Smooth muscle cell (in vitro differentiated cells): Measurements from ENCODE around the gene GZF1. TPM values are rescaled to one million over a fixed set of nuclear protein-coding genes. Genes with fewer than 3 reads are reported as not detected.

Experiments
- DNase-seq: peaks from one replicate; lab custom pipeline; 2025; ENCODE audit not compliant: unreplicated experiment; lab: John Stamatoyannopoulos, UW
- H2AFZ ChIP-seq: fragments of 200-600 bp; sonication (generic); 2 replicates; pipeline ENCODE4 v1.6.0; 2016; ENCODE audit warnings: antibody characterized with exemption, low read depth, mild to moderate bottlenecking
- H3F3A ChIP-seq: fragments of 200-600 bp; sonication (generic); 2 replicates; pipeline ENCODE4 v1.6.0; 2017; ENCODE audit warnings: antibody characterized with exemption, low read depth
- H3K27ac ChIP-seq: fragments of 200-600 bp; sonication (generic); 2 replicates; pipeline ENCODE4 v1.5.1; 2016; ENCODE audit warnings: low read depth, mild to moderate bottlenecking
- H3K27me3 ChIP-seq: fragments of 200-600 bp; sonication (generic); 2 replicates; pipeline ENCODE4 v1.6.1; 2016; ENCODE audit warnings: low read depth, mild to moderate bottlenecking
- H3K36me3 ChIP-seq: fragments of 200-600 bp; sonication (generic); 2 replicates; pipeline ENCODE4 v1.5.1; 2016; ENCODE audit warnings: low read depth
- H3K4me1 ChIP-seq: fragments of 200-600 bp; sonication (generic); 2 replicates; pipeline ENCODE4 v1.5.1; 2016; ENCODE audit warnings: low read depth
- H3K4me2 ChIP-seq: fragments of 200-600 bp; sonication (generic); 2 replicates; pipeline ENCODE4 v1.6.0; 2016; ENCODE audit warnings: mild to moderate bottlenecking
- H3K4me3 ChIP-seq: fragments of 200-600 bp; sonication (generic); 2 replicates; pipeline ENCODE4 v1.5.1; 2016; ENCODE audit warnings: mild to moderate bottlenecking
- H3K79me2 ChIP-seq: fragments of 200-600 bp; sonication (generic); 2 replicates; pipeline ENCODE4 v1.6.0; 2016; ENCODE audit warnings: low read depth, mild to moderate bottlenecking
- H3K9ac ChIP-seq: fragments of 200-600 bp; sonication (generic); 2 replicates; pipeline ENCODE4 v1.6.0; 2016; ENCODE audit warnings: low read depth
- H3K9me3 ChIP-seq: fragments of 200-600 bp; sonication (generic); replicated peaks from 2 replicates; pipeline ENCODE4 v1.5.1; 2016; ENCODE audit warnings: low read depth
- H4K20me1 ChIP-seq: fragments of 200-600 bp; sonication (generic); 2 replicates; pipeline ENCODE4 v1.6.0; 2016; ENCODE audit warnings: low read depth
- CTCF ChIP-seq: fragments of 200-600 bp; sonication (generic); IDR thresholded peaks from 2 replicates; pipeline ENCODE4 v1.5.1; 2017; ENCODE audit warnings: borderline replicate concordance, mild to moderate bottlenecking, antibody characterized with exemption; ENCODE audit not compliant: insufficient read depth, poor library complexity, severe bottlenecking
- WGBS: methylation state at CpG from one replicate; pipeline ENCODE4 v1.1.7; 2016; ENCODE audit warnings: low lambda C conversion rate; 5-methylcytosine and 5-hydroxymethylcytosine counted together
- polyA plus RNA-seq: library from polyadenylated mRNA; unstranded; fragments of >200 nt; fragmentation: Nextera tagmentation; extraction: Ambion mirVana; gene quantifications from 2 replicates; pipeline ENCODE4 v1.2.1, GENCODE V29; 2016
- total RNA-seq: library from RNA; depleted of rRNA; stranded (reverse); fragments of >200 nt; gene quantifications from 2 replicates; pipeline ENCODE4 v1.2.3, GENCODE V29; 2014

The GZF1 gene
- total and polyA plus RNA-seq, 2 experiments from 2014 or later = 6.0 to 13.7 TPM

DNA sequence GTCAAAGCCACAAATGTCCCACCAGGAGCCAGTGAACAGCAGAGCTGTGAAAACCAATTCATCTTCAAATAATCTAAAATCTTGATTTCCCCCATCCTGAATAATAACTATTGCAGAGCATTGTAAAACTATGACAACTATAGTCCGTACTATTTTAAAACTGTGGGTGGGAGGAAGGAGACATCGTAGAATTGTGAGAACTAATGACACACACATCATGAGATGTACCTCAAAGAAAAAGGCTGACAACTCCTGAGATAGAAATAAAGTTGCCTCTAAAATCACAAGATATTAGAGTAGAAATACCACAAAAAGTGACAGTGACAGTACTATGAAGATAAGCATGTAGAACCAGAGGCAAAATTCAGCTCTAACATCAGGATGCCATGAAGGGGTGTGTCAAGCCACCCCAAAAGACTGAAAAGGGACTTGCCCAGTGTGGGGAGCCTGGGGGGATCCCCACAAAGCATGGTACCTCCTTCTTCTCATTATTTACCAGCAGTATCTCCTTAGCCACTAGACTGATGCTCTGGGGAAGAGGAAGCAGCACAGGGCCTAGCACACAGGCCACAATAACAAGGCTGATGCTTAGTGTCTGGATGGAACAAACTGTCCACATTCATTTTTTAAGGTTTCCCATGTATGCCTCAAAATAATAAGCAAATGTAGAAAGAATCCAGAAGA, 45.9 kb downstream of the GZF1 start:
- Histone ChIP-seq H3F3A (peaks cover 10% of the 10 kb centered on the region), H3K4me2 (no peak overlapping the region), H3K9ac (no peak overlapping the region), H3K4me3 (no peak overlapping the region), H2AFZ (no peak overlapping the region), H3K9me3 (no peaks in the 10 kb centered on the region), H3K4me1 (peaks cover 11% of the 10 kb centered on the region), H3K27me3 (no peaks in the 10 kb centered on the region), H3K36me3 (no peaks in the 10 kb centered on the region), H3K79me2 (peaks cover 78% of the 10 kb centered on the region), H4K20me1 (peaks cover 98% of the 10 kb centered on the region), H3K27ac (no peak overlapping the region)
- 87% methylated on average over 2 of the region's 2 CpGs for whole genome bisulfite sequencing
- no peak for TF ChIP-seq CTCF
- no peak for DNase-seq

GRCh38 chr20:23408957-23409356, 47.0 kb downstream of the GZF1 start:
- TF ChIP-seq CTCF = no peak
- Histone ChIP-seq H4K20me1 (peaks cover 99% of the 10 kb centered on the region), H3K4me3 (no peak overlapping the region), H3K79me2 (peaks cover 89% of the 10 kb centered on the region), H2AFZ (no peak overlapping the region), H3K27ac (no peak overlapping the region), H3K36me3 (no peaks in the 10 kb centered on the region), H3K4me1 (peaks cover 8% of the 10 kb centered on the region), H3F3A (peaks cover 10% of the 10 kb centered on the region), H3K9ac (no peak overlapping the region), H3K9me3 (no peaks in the 10 kb centered on the region), H3K4me2 (no peak overlapping the region), H3K27me3 (no peaks in the 10 kb centered on the region)
- WGBS = 97% methylated on average over 2 of the region's 2 CpGs
- no peak for DNase-seq

DNA sequence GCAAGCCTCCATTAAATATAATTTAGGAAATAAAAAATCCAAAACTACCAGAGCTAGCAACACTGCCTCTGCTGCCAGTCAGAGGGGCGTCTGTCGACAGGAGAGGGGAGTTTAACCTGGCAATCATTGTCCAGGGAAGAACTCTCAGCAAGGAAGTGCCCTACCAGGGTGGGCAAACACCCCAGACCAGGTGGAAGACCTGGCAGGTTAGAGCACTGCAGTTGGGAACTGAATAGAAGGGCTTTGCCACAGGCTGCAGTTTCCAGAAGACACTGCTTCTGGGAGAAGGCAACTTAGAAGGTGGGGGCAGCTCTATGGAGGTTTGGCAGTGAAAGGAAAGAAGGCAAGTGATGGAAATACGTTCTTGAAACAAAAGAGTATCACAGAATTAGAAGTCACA, 47.8 kb downstream of the GZF1 start:
- Histone ChIP-seq H3K9me3 (no peaks in the 10 kb centered on the region), H3K4me2 (no peak overlapping the region), H3K79me2 (peaks cover 97% of the 10 kb centered on the region), H3K4me3 (no peak overlapping the region), H3K4me1 (peaks cover 7% of the 10 kb centered on the region), H2AFZ (no peak overlapping the region), H3K9ac (no peak overlapping the region), H3K27me3 (no peaks in the 10 kb centered on the region), H3F3A (peaks cover 2% of the 10 kb centered on the region), H4K20me1 (peaks cover 98% of the 10 kb centered on the region), H3K36me3 (no peaks in the 10 kb centered on the region), H3K27ac (no peak overlapping the region)
- 91% methylated on average over 3 of the region's 3 CpGs for WGBS
- no peak for TF ChIP-seq CTCF
- DNase-seq = no peak
